ENCODE data around the gene ITGB2.

- TF ChIP-seq CTCF (IDR thresholded peaks at IDR 0.05) = no peak
- TF ChIP-seq POLR2A (IDR thresholded peaks at IDR 0.05) = no peak
These were observed 20.0 kb downstream of the ITGB2 start for GRCh38 chr21:44900559-44901251.

Measured in suprapubic skin (tissue), 3 donors.